HepG2 (cell line): ENCODE results near the gene PHLPP2. TPM values are rescaled to one million over a fixed set of nuclear protein-coding genes. Genes with fewer than 3 reads are reported as not detected.

Experiments
- AGO1 ChIP-seq: fragments of 200-400 bp; formaldehyde crosslinking; IDR thresholded peaks from 2 replicates; pipeline ENCODE4 v1.6.1; 2017; ENCODE audit warnings: mild to moderate bottlenecking, low read depth, low read length, moderate library complexity; ENCODE audit not compliant: poor library complexity, severe bottlenecking
- ETV5 ChIP-seq: IDR thresholded peaks from 2 replicates; pipeline ENCODE4 v1.6.1; 2018; ENCODE audit warnings: missing biosample characterization, missing genetic modification reagents, inconsistent platforms, borderline replicate concordance
- GATAD2A ChIP-seq: IDR thresholded peaks from 2 replicates; pipeline ENCODE4 v1.6.1; 2016
- HOXA9 ChIP-seq: sonication (generic); formaldehyde crosslinking; IDR thresholded peaks from 2 replicates; pipeline ENCODE4 v1.8.1; 2022; ENCODE audit warnings: missing genetic modification reagents, mild to moderate bottlenecking, moderate library complexity, borderline replicate concordance
- KAT2B ChIP-seq: fragments of 150-350 bp; IDR thresholded peaks from 2 replicates; pipeline ENCODE4 v1.6.1; 2014; ENCODE audit warnings: low read depth, low read length, borderline replicate concordance
- MTA1 ChIP-seq: sonication (generic); formaldehyde crosslinking; IDR thresholded peaks from 2 replicates; pipeline ENCODE4 v1.4.0; 2020; ENCODE audit warnings: missing genetic modification reagents, mild to moderate bottlenecking, borderline replicate concordance
- NCOA1 ChIP-seq: sonication (generic); formaldehyde crosslinking; IDR thresholded peaks from 2 replicates; pipeline ENCODE4 v1.9.0; 2021; ENCODE audit warnings: missing genetic modification reagents
- REPIN1 ChIP-seq: sonication (generic); formaldehyde crosslinking; IDR thresholded peaks from 2 replicates; pipeline ENCODE4 v1.8.0; 2022; ENCODE audit warnings: missing genetic modification reagents, low read depth, mild to moderate bottlenecking, borderline replicate concordance
- RXRB ChIP-seq: IDR thresholded peaks from 2 replicates; pipeline ENCODE4 v1.6.1; 2016; ENCODE audit warnings: borderline replicate concordance, missing genetic modification reagents, missing compliant biosample characterization
- SP5 ChIP-seq: IDR thresholded peaks from 2 replicates; pipeline ENCODE4 v1.6.1; 2016; ENCODE audit warnings: low read depth, borderline replicate concordance
- STAT5B ChIP-seq: sonication (generic); formaldehyde crosslinking; IDR thresholded peaks from 2 replicates; pipeline ENCODE4 v1.4.0; 2020; ENCODE audit warnings: missing genetic modification reagents
- ZNF136 ChIP-seq: sonication (generic); formaldehyde crosslinking; IDR thresholded peaks from 2 replicates; pipeline ENCODE4 v1.8.1; 2022; ENCODE audit warnings: low read depth, mild to moderate bottlenecking, moderate library complexity, missing genetic modification reagents
- ZNF317 ChIP-seq: sonication (generic); formaldehyde crosslinking; IDR thresholded peaks from 2 replicates; pipeline ENCODE4 v1.5.0; 2020; ENCODE audit warnings: mild to moderate bottlenecking, missing genetic modification reagents
- ZNF550 ChIP-seq: sonication (generic); formaldehyde crosslinking; IDR thresholded peaks from 2 replicates; pipeline ENCODE4 v1.4.0; 2020; ENCODE audit warnings: mild to moderate bottlenecking, missing genetic modification reagents, borderline replicate concordance
- ZNF616 ChIP-seq: sonication (generic); formaldehyde crosslinking; IDR thresholded peaks from 2 replicates; pipeline ENCODE4 v1.5.0; 2020; ENCODE audit warnings: low read depth, mild to moderate bottlenecking, missing genetic modification reagents
- ZNF777 ChIP-seq: sonication (generic); formaldehyde crosslinking; IDR thresholded peaks from 2 replicates; pipeline ENCODE4 v1.4.0; 2020; ENCODE audit warnings: missing genetic modification reagents
- polyA plus RNA-seq, 8 experiments: library from polyadenylated mRNA; depleted of rRNA in 3 of 8; stranded (reverse) in 7 of 8; unstranded in 1 of 8; fragments of >200 nt; fragmentation: Illumina TruSeq in 4 of 8; extraction: Trizol in 4 of 8; gene quantifications; 2 replicates each; pipeline versions ENCODE4 v1.2.1 to v1.2.3, GENCODE V29; 2011 to 2016; ENCODE audit warnings: low read depth in 4 of 8, missing spikeins in 1 of 8, mixed read lengths in 1 of 8; ENCODE audit not compliant: insufficient read depth in 1 of 8
- total RNA-seq, 5 experiments: library from RNA; depleted of rRNA; stranded (reverse); fragments of >200 nt; fragmentation: Illumina TruSeq; extraction: Trizol; gene quantifications; 2 replicates each; pipeline ENCODE4 v1.2.3, GENCODE V29; 2016; ENCODE audit warnings: low read depth in 1 of 5
- TF ChIP-seq, protein P1 (sequence below): IDR thresholded peaks from 2 replicates; pipeline ENCODE4 v1.6.1; 2016
- TF ChIP-seq, protein P2 (sequence below): sonication (generic); formaldehyde crosslinking; IDR thresholded peaks from 2 replicates; pipeline ENCODE4 v1.8.1; 2022; ENCODE audit warnings: low read depth, mild to moderate bottlenecking, missing genetic modification reagents
- TF ChIP-seq, protein P3 (sequence below): sonication (generic); formaldehyde crosslinking; IDR thresholded peaks from 2 replicates; pipeline ENCODE4 v1.8.0; 2022; ENCODE audit warnings: mild to moderate bottlenecking, missing genetic modification reagents; ENCODE audit not compliant: insufficient replicate concordance
- TF ChIP-seq, protein P4 (sequence below): sonication (generic); formaldehyde crosslinking; IDR thresholded peaks from 2 replicates; pipeline ENCODE4 v1.5.1; 2020; ENCODE audit warnings: missing genetic modification reagents, mild to moderate bottlenecking, borderline replicate concordance

PHLPP2 gene
- total and polyA plus RNA-seq, 2 of the 13 experiments (the other 11 are each of a cell fraction or from before 2014, with no cell fraction given), result 8.9 TPM

DNA sequence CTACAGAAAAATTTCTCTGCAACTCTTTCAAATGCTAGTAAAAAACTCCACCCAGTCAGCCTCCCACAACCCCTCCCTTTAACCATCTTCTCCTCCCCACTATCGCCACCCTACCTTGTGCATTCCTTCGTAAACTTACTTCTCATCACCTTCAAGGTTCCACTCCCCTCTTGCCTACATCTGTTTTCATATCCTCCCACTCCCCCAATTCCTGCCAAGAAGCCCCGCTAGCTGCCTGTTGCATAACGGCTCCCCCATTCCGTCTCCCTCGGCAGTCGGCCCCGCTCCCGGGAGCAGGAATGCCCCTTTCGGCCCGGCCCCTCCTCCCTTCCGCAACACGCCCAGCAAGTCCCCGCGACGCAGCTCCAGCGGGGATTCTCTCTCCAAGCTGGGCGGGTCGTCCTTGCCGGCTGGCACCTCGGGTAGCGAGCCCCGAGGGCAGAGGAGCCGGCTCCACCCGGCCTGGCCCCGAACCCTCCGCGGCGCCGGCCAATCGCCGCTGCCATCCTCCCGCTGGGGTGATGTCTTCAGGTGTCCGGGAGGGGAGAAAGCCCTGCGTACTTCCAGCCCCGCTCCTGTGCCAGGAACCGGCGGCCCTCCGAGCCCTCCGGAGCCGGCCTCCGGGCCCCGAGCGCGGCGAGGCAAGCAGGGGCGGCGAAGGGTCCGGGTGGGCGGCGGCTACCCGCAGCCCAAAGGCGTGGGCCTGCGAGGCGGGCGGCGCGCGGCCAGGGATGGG is 1.5 kb downstream of the PHLPP2 start (continued):
- 0 out of 2 replicates have a peak, but pooled peaks have one; percentile 34 for TF ChIP-seq ZNF616
- TF ChIP-seq MTA1 (CRISPR knock-in tag), result peak; percentile 66
- 0 out of 2 replicates have a peak, but pooled peaks have one; percentile 69 for TF ChIP-seq HOXA9 (CRISPR knock-in tag)
- TF ChIP-seq, protein P1, sequence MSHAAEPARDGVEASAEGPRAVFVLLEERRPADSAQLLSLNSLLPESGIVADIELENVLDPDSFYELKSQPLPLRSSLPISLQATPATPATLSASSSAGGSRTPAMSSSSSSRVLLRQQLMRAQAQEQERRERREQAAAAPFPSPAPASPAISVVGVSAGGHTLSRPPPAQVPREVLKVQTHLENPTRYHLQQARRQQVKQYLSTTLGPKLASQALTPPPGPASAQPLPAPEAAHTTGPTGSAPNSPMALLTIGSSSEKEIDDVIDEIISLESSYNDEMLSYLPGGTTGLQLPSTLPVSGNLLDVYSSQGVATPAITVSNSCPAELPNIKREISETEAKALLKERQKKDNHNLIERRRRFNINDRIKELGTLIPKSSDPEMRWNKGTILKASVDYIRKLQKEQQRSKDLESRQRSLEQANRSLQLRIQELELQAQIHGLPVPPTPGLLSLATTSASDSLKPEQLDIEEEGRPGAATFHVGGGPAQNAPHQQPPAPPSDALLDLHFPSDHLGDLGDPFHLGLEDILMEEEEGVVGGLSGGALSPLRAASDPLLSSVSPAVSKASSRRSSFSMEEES (CRISPR knock-in tag), result no peak
- peak; percentile 31; the same call in 1 of the 2 replicates for TF ChIP-seq RXRB (CRISPR knock-in tag)
- TF ChIP-seq REPIN1 (CRISPR knock-in tag), result 0 out of 2 replicates have a peak, but pooled peaks have one; percentile 25
- peak; percentile 52; the same call in 1 of the 2 replicates for TF ChIP-seq ETV5 (CRISPR knock-in tag)
- no peak for TF ChIP-seq KAT2B
- TF ChIP-seq AGO1, result peak; percentile 30
- TF ChIP-seq, protein P2, sequence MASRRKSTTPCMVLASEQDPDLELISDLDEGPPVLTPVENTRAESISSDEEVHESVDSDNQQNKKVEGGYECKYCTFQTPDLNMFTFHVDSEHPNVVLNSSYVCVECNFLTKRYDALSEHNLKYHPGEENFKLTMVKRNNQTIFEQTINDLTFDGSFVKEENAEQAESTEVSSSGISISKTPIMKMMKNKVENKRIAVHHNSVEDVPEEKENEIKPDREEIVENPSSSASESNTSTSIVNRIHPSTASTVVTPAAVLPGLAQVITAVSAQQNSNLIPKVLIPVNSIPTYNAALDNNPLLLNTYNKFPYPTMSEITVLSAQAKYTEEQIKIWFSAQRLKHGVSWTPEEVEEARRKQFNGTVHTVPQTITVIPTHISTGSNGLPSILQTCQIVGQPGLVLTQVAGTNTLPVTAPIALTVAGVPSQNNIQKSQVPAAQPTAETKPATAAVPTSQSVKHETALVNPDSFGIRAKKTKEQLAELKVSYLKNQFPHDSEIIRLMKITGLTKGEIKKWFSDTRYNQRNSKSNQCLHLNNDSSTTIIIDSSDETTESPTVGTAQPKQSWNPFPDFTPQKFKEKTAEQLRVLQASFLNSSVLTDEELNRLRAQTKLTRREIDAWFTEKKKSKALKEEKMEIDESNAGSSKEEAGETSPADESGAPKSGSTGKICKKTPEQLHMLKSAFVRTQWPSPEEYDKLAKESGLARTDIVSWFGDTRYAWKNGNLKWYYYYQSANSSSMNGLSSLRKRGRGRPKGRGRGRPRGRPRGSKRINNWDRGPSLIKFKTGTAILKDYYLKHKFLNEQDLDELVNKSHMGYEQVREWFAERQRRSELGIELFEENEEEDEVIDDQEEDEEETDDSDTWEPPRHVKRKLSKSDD, result no peak
- TF ChIP-seq, protein P3, sequence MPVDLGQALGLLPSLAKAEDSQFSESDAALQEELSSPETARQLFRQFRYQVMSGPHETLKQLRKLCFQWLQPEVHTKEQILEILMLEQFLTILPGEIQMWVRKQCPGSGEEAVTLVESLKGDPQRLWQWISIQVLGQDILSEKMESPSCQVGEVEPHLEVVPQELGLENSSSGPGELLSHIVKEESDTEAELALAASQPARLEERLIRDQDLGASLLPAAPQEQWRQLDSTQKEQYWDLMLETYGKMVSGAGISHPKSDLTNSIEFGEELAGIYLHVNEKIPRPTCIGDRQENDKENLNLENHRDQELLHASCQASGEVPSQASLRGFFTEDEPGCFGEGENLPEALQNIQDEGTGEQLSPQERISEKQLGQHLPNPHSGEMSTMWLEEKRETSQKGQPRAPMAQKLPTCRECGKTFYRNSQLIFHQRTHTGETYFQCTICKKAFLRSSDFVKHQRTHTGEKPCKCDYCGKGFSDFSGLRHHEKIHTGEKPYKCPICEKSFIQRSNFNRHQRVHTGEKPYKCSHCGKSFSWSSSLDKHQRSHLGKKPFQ (CRISPR knock-in tag), result peak; percentile 43
- TF ChIP-seq, protein P4, sequence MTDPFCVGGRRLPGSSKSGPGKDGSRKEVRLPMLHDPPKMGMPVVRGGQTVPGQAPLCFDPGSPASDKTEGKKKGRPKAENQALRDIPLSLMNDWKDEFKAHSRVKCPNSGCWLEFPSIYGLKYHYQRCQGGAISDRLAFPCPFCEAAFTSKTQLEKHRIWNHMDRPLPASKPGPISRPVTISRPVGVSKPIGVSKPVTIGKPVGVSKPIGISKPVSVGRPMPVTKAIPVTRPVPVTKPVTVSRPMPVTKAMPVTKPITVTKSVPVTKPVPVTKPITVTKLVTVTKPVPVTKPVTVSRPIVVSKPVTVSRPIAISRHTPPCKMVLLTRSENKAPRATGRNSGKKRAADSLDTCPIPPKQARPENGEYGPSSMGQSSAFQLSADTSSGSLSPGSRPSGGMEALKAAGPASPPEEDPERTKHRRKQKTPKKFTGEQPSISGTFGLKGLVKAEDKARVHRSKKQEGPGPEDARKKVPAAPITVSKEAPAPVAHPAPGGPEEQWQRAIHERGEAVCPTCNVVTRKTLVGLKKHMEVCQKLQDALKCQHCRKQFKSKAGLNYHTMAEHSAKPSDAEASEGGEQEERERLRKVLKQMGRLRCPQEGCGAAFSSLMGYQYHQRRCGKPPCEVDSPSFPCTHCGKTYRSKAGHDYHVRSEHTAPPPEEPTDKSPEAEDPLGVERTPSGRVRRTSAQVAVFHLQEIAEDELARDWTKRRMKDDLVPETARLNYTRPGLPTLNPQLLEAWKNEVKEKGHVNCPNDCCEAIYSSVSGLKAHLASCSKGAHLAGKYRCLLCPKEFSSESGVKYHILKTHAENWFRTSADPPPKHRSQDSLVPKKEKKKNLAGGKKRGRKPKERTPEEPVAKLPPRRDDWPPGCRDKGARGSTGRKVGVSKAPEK (CRISPR knock-in tag), result peak; percentile 72; the same call in 1 of the 2 replicates
- TF ChIP-seq ZNF136 (CRISPR knock-in tag), result 0 out of 2 replicates have a peak, but pooled peaks have one; percentile 64
- no peak for TF ChIP-seq STAT5B (CRISPR knock-in tag)
- peak; percentile 96 for TF ChIP-seq ZNF777
- peak; percentile 96; the same call in 1 of the 2 replicates for TF ChIP-seq ZNF550 (CRISPR knock-in tag)
- peak; percentile 54; the same call in 1 of the 2 replicates for TF ChIP-seq GATAD2A (CRISPR knock-in tag)
- TF ChIP-seq SP5 (CRISPR knock-in tag), result peak; percentile 54; the same call in 1 of the 2 replicates
- no peak; the same call in 1 of the 2 replicates for TF ChIP-seq NCOA1 (CRISPR knock-in tag)
- peak; percentile 47; the same call in 1 of the 2 replicates for TF ChIP-seq ZNF317 (CRISPR knock-in tag)
